Heart left ventricle (tissue), 16 donors: ENCODE results near the gene DEFB132. TPM values are rescaled to one million over a fixed set of nuclear protein-coding genes. Genes with fewer than 3 reads are reported as not detected.
A peak's percentile ranks its signal among the peaks of the same experiment; 100 is the strongest.

ENCODE experiments used
- ATAC-seq, 4 donors: fragments of 200-7000 bp; cut with Tn5 transposase; one replicate each; pipeline ENCODE4 v1.9.1; 2020 to 2022; ENCODE audit warnings: moderate library complexity in 4 of 4, mild to moderate bottlenecking in 3 of 4, moderate number of reproducible peaks in 1 of 4
- DNase-seq, 5 donors: peaks; one replicate each; pipeline ENCODE4 v3.0.0-alpha.2; 2020
- H3K27ac ChIP-seq, 12 donors: fragments of 200-600 bp; sonication (generic) in 4 of 12; one replicate each; pipeline versions ENCODE4 v1.5.0 to v1.8.0; 2016 to 2022; ENCODE audit warnings: mild to moderate bottlenecking in 2 of 12
- H3K27me3 ChIP-seq, 9 donors: fragments of 200-600 bp; sonication (generic) in 2 of 9; one replicate each; pipeline versions ENCODE4 v1.5.1 to v1.8.0; 2016 to 2022; ENCODE audit warnings: mild to moderate bottlenecking in 3 of 9
- H3K36me3 ChIP-seq, 9 donors: fragments of 200-600 bp; sonication (generic) in 2 of 9; one replicate each; pipeline versions ENCODE4 v1.5.0 to v1.8.0; 2018 to 2022; ENCODE audit warnings: mild to moderate bottlenecking in 2 of 9
- H3K4me1 ChIP-seq, 12 donors: fragments of 200-600 bp; sonication (generic) in 4 of 12; one replicate each; pipeline versions ENCODE4 v1.5.0 to v1.8.0; 2016 to 2022; ENCODE audit warnings: mild to moderate bottlenecking in 3 of 12
- H3K4me3 ChIP-seq, 12 donors: fragments of 200-600 bp; sonication (generic) in 4 of 12; one replicate each; pipeline versions ENCODE4 v1.5.0 to v1.8.0; 2017 to 2022; ENCODE audit warnings: mild to moderate bottlenecking in 9 of 12, moderate library complexity in 4 of 12
- H3K9me3 ChIP-seq, 12 donors: fragments of 200-600 bp; sonication (generic) in 4 of 12; one replicate each; pipeline versions ENCODE4 v1.5.0 to v1.8.0; 2016 to 2022; ENCODE audit warnings: mild to moderate bottlenecking in 1 of 12
- POLR2A ChIP-seq, 2 donors: fragments of 450-650 bp; IDR thresholded peaks; one replicate each; pipeline ENCODE4 v1.6.1; 2017; ENCODE audit warnings: antibody characterized with exemption in 2 of 2, mild to moderate bottlenecking in 2 of 2, moderate library complexity in 2 of 2
- WGBS, 4 donors: extraction: QIAGEN DNeasy Blood & Tissue Kit in 2 of 4; methylation state at CpG; one replicate each; pipeline versions ENCODE4 v1.1.5 to v1.1.7; 2013 to 2018; 5-methylcytosine and 5-hydroxymethylcytosine counted together
- intact Hi-C, 10 donors: fragments of 100-400 bp; cut with DNase I; formaldehyde crosslinking; loops; one replicate each; pipeline versions ENCODE4 v1.11.1 to v1.14.2; 2022
- polyA plus RNA-seq, 2 donors: library from polyadenylated mRNA; stranded (reverse); fragments of 200-250 nt; gene quantifications; one replicate each; pipeline ENCODE4 v1.2.3, GENCODE V29; 2013
- total RNA-seq, 9 donors: library from RNA; depleted of rRNA in 2 of 9; stranded (reverse); fragments of >200 nt in 2 of 9; fragmentation: NEBNext Ultra II Directional in 3 of 9; extraction: Animal tissue kit (Norgen Biotek cat#: 25700) in 3 of 9; gene quantifications; one replicate each; pipeline versions ENCODE4 v1.1.0 to v1.2.4, GENCODE V29; 2016 to 2023
- TF ChIP-seq, protein P1 (sequence below), 12 donors: fragments of 200-600 bp; sonication (generic) in 4 of 12; IDR thresholded peaks; one replicate each; pipeline versions ENCODE4 v1.5.0 to v1.8.0; 2018 to 2022; ENCODE audit warnings: antibody characterized with exemption in 12 of 12, mild to moderate bottlenecking in 5 of 12
- donor health status: ischemic (EF 13 %, LVEDD 7.1; RV severe dilation, severe dysfunction).
- donor health status: healthy with polysubstance abuse.
- donor health status: DM: no; HTN: yes; CAD: no.
- donor health status: DM: no; HTN: no; CAD: no.
- donor health status: ischemic (EF 25% LVEDD 6.9; RV normal size, moderate dysfunction).
- donor health status: ischemic (EF 25% LVEDD 5.7; RV mildly dilated, moderate dysfunction).
- donor health status: healthy.
- donor health status: DM: yes; HTN: yes; CAD: no.
- donor health status: ischemic (EF 35%, LVEDD 5.7; RV mildly dilated, moderate dysfunction).
- donor health status: nonischemic (EF 11% LVEDD 7.7; RV severe dilation, severe dysfunction).
- donor health status: DM: yes; HTN: yes; CAD: no.
- donor health status: PGD.
- donor health status: ischemic (EF 29% LVEDD 5.4; RV normal size, mild dysfunction).
- donor health status: nonischemic (EF 23%, LVEDD 6.1; RV moderate dilation, normal function).

Gene DEFB132
- total and polyA plus RNA-seq, 11 donors = 0.35 to 0.59 TPM; not detected in 9

DNA sequence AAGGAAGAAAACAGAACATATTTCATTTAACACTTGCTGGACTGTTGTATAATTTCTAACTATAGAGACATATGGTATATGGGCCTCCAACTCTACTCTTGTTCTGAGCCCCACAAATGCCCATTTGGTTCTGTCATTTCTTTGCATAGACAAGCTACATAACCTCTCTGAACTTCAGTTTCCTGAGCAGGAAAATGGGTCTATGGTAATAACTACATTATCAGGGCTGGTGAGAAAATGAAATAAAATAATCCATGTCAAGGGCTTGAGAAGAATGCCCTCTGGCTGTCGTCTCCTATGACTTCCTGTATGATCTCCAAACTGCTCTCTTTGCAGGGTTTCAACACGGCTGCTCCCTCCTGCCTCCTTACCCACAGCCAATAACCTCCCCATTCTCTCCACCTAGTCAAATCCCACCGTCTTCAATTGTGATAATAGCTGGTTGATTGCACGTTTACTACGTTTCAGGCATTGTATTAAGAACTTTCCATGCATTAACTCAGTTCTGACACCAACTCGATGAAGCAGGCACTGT is 51.8 kb downstream of the DEFB132 start:
- intact Hi-C loops = no loop called here
- Histone ChIP-seq H3K36me3 (no peaks in the 10 kb centered on the region), H3K4me1 (peaks cover 0 to 22% (median 15%) of the 10 kb centered on the region in 12 donors), H3K9me3 (no peaks in the 10 kb centered on the region), H3K27ac (peak overlapping the region in 11 of 12 donors; percentile 67 to 90 (median 81)), H3K4me3 (peak overlapping the region in 10 of 12 donors; percentile 53 to 68 (median 62)), H3K27me3 (no peaks in the 10 kb centered on the region)
- no peak for TF ChIP-seq POLR2A (IDR thresholded peaks at IDR 0.05)
- TF ChIP-seq, protein P1, sequence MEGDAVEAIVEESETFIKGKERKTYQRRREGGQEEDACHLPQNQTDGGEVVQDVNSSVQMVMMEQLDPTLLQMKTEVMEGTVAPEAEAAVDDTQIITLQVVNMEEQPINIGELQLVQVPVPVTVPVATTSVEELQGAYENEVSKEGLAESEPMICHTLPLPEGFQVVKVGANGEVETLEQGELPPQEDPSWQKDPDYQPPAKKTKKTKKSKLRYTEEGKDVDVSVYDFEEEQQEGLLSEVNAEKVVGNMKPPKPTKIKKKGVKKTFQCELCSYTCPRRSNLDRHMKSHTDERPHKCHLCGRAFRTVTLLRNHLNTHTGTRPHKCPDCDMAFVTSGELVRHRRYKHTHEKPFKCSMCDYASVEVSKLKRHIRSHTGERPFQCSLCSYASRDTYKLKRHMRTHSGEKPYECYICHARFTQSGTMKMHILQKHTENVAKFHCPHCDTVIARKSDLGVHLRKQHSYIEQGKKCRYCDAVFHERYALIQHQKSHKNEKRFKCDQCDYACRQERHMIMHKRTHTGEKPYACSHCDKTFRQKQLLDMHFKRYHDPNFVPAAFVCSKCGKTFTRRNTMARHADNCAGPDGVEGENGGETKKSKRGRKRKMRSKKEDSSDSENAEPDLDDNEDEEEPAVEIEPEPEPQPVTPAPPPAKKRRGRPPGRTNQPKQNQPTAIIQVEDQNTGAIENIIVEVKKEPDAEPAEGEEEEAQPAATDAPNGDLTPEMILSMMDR (IDR thresholded peaks at IDR 0.05) = peak in 3 of 12 donors; percentile 10 to 28 (median 22)
- no peak for DNase-seq
- WGBS, 4 donors = 3 to 7% (median 5%) methylated on average over 6 of the region's 6 CpGs
- peak in 3 of 4 donors; percentile 14 to 24 (median 17) for ATAC-seq

DNA sequence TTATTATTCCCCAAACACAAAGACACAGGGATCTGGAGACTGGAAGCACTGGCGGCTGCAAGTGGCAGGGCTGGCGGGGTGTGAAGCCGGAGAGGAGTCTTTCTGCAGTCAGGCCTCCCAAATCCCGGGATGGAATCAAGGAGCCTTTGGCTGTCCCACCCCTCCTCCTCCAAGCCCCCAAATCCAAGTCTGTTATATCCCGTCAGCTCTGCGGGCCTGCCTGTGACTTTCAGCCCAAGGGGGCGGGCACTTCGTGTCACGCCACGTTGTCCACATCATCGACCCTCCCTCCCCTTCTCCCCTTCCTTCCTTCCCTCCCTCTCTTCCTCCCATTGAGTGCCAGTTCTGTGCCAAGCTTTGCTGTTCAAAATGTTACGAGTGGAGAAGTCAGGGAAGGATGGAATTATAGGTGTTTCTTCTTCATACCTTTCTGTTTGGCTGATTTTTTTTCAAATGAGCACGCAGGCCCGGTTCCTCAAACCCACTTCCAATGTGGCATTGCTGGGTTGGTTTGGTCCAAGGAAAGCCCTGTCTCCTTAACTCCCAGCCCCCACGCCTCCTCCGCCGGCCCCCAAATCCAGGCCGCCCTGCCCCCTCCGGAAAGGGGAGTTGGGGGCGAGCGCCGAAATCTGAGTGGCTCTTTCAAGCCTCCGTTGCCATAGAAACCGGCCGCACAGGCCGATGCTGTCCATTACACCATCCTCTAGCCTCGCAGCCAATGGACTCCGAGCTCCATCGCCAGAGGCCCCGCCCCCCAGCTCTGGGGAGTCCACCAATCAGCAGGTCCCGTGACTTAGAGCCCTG is 52.5 kb downstream of the DEFB132 start:
- intact Hi-C loops = loop anchor here in 2 of 10 donors (1.0 to 2.0 kb wide), 2 partner anchors 11 to 15 kb away; partner anchors contain the start of gene SOX12 (in 1 of the 2)
- Histone ChIP-seq H3K27ac (peak overlapping the region in 11 of 12 donors; percentile 67 to 90 (median 81)), H3K4me3 (peak overlapping the region; percentile 12 to 68 (median 59)), H3K9me3 (no peaks in the 10 kb centered on the region), H3K4me1 (peaks cover 0 to 22% (median 15%) of the 10 kb centered on the region in 12 donors), H3K36me3 (no peaks in the 10 kb centered on the region), H3K27me3 (no peaks in the 10 kb centered on the region)
- DNase-seq (peak; percentile 98 to 99 (median 99)), ATAC-seq (peak; percentile 99 to 100 (median 100))
- no peak for TF ChIP-seq POLR2A (IDR thresholded peaks at IDR 0.05)
- TF ChIP-seq, protein P1 (IDR thresholded peaks at IDR 0.05) = no peak
- WGBS, 4 donors = 1 to 2% (median 2%) methylated on average over 30 to 31 of the region's 31 CpGs

DNA sequence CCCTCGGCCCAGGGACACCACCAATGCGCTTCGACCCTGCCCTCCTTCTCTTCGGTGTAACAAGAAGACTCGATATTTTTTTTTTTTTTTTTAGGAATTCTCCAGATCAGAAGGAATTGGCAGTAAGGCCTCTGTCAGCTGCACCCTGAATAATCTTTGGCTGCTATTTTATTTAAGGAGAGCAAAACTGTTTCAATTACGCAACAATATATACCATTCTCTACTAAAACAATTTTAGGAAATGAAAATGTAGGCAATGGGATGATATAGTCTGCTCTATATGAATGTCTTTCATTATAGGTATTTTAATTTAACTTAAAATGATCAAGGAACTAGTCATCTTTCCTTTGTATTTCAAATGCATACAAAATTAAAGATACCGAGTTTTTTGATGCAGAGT is 53.1 kb downstream of the DEFB132 start:
- TF ChIP-seq, protein P1 (IDR thresholded peaks at IDR 0.05) = no peak
- TF ChIP-seq POLR2A (IDR thresholded peaks at IDR 0.05) = no peak
- H3K4me1 ChIP-seq = peaks cover 0 to 22% (median 15%) of the 10 kb centered on the region in 12 donors
- no peak for DNase-seq
- H3K27me3 ChIP-seq = no peaks in the 10 kb centered on the region
- H3K9me3 ChIP-seq = no peaks in the 10 kb centered on the region
- 6 to 8% (median 7%) methylated on average over 7 of the region's 7 CpGs for WGBS, 4 donors
- no peaks in the 10 kb centered on the region for H3K36me3 ChIP-seq
- no peak for ATAC-seq
- intact Hi-C loops = loop anchor here in 2 of 10 donors (1.0 to 2.0 kb wide), 2 partner anchors 11 to 14 kb away; partner anchors contain the start of gene SOX12 (in 1 of the 2)
- H3K27ac ChIP-seq = peak overlapping the region in 11 of 12 donors; percentile 15 to 90 (median 79)
- H3K4me3 ChIP-seq = peak overlapping the region in 11 of 12 donors; percentile 42 to 68 (median 60)

Other genes starting within 250 kb of the DEFB132 start
- not detected for gene DEFB125, start 170.1 kb upstream of the DEFB132 start, total RNA-seq
- not detected for gene DEFB125, start 170.1 kb upstream of the DEFB132 start, polyA plus RNA-seq
- gene DEFB126, start 115.1 kb upstream of the DEFB132 start, total RNA-seq = not detected
- gene DEFB126, start 115.1 kb upstream of the DEFB132 start, polyA plus RNA-seq = not detected
- gene DEFB127, start 100.3 kb upstream of the DEFB132 start, total RNA-seq = not detected
- not detected for gene DEFB127, start 100.3 kb upstream of the DEFB132 start, polyA plus RNA-seq
- gene DEFB128, start 68.0 kb upstream of the DEFB132 start, total RNA-seq = not detected
- not detected for gene DEFB128, start 68.0 kb upstream of the DEFB132 start, polyA plus RNA-seq
- not detected for gene DEFB129, start 30.5 kb upstream of the DEFB132 start, total RNA-seq
- gene DEFB129, start 30.5 kb upstream of the DEFB132 start, polyA plus RNA-seq = not detected
- 1 to 10 TPM in 8 of 9 donors, under 1 TPM in 1; 0.64 to 6.6 (median 4.5) TPM for gene C20orf96, start 33.0 kb downstream of the DEFB132 start, total RNA-seq
- gene C20orf96, start 33.0 kb downstream of the DEFB132 start, polyA plus RNA-seq = 1 to 10 TPM; 2.8 to 3.6 TPM
- gene ZCCHC3, start 39.8 kb downstream of the DEFB132 start, total RNA-seq = 10 to 100 TPM in 5 of 9 donors, 1 to 10 TPM in 4; 6.9 to 15.3 (median 11.4) TPM
- gene ZCCHC3, start 39.8 kb downstream of the DEFB132 start, polyA plus RNA-seq = 1 to 10 TPM; 9.2 to 9.3 TPM
- 10 to 100 TPM in 7 of 9 donors, 1 to 10 TPM in 2; 6.9 to 19.9 (median 11.5) TPM for gene SOX12, start 67.8 kb downstream of the DEFB132 start, total RNA-seq
- gene SOX12, start 67.8 kb downstream of the DEFB132 start, polyA plus RNA-seq = 1 to 10 TPM; 5.4 to 7.2 TPM
- 10 to 100 TPM; 13.8 to 49.5 (median 23.4) TPM for gene NRSN2, start 89.4 kb downstream of the DEFB132 start, total RNA-seq
- gene NRSN2, start 89.4 kb downstream of the DEFB132 start, polyA plus RNA-seq = 10 to 100 TPM; 32.4 to 33.2 TPM
- gene TRIB3, start 123.0 kb downstream of the DEFB132 start, total RNA-seq = 1 to 10 TPM in 7 of 9 donors, under 1 TPM in 2; 0.47 to 4.9 (median 1.2) TPM
- gene TRIB3, start 123.0 kb downstream of the DEFB132 start, polyA plus RNA-seq = 1 to 10 TPM in 1 of 2 donors, under 1 TPM in 1; 0.61 to 5.9 TPM
- 10 to 100 TPM; 37.0 to 77.7 (median 47.1) TPM for gene RBCK1, start 150.6 kb downstream of the DEFB132 start, total RNA-seq
- 10 to 100 TPM; 50.6 to 60.9 TPM for gene RBCK1, start 150.6 kb downstream of the DEFB132 start, polyA plus RNA-seq
- 10 to 100 TPM; 19.0 to 38.9 (median 26.3) TPM for gene TBC1D20, start 204.8 kb downstream of the DEFB132 start, total RNA-seq
- 10 to 100 TPM in 1 of 2 donors, 1 to 10 TPM in 1; 9.3 to 25.5 TPM for gene TBC1D20, start 204.8 kb downstream of the DEFB132 start, polyA plus RNA-seq